HG03571 (cell line): ENCODE data around the gene AMIGO1.
A peak's percentile ranks its signal among the peaks of the same experiment; 100 is the strongest.

Experiments
- ATAC-seq: cut with Tn5 transposase; IDR thresholded peaks from one replicate; pipeline ENCODE4 v1.9.1; 2021; ENCODE audit not compliant: unreplicated experiment

Gene AMIGO1

DNA sequence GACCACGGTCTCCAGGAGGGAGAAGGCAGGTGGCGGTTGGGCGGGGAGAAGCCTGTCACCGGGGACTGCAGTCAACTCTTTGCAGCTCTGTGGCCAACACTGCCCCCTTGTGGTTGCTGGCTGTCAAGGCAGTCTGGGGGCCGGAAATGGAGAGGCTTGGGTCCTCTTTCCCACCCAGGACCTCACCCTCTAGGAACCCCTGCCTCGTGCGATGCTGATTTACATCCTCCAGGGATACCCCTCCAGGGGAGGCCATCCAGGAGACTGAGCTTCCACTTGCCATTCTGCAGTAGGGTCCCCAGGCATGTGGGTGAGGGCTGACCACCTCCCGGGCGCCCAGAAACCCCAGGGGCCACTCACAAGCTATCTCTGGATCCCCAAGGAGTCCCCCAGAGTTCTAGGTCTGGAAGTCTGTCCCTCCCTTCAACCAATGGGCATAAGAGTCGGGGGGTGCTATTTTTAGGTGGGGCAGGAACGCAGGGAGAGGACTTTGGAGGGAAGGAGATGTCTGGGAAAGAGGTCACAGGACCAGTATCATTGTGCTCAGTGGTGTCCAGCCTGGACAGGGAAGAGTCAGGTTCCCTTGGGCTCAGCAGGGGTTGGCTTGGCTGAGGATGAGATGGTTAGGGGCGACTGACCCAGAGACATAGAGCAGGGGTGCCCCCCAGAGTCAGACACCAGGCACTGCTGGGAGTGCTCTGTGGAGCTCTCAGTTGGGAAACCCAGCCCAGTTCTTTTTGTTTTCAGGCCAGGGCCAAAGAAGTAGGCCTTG is 23.0 kb upstream of the AMIGO1 start:
- ATAC-seq, result peak; percentile 77

DNA sequence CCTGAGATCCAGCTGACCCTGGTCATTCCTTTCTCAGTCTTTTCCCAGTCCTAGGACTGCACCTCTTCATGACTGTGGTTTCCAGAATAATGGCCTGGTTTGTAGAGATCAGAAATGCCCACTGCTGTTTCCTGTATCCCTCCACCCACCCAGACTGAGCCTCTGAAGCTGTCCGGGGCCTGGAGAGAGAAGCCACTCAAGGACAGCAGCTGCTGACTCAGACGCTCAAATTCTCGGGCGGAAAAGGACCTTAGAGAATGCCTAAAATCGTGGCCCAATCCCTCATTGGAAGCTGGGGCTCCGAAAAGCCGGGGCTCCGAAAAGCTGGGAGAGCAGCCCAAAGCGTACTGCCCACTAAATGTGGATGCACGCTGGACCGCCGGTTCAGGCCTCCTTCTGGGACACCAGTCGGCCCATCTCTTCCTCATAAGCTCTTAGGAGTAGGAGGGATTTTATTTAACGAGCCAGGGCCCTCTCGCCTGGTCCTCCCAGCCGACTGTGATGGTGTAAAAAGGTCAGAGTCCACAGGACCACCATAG is 22.4 kb upstream of the AMIGO1 start:
- no peak for ATAC-seq

DNA sequence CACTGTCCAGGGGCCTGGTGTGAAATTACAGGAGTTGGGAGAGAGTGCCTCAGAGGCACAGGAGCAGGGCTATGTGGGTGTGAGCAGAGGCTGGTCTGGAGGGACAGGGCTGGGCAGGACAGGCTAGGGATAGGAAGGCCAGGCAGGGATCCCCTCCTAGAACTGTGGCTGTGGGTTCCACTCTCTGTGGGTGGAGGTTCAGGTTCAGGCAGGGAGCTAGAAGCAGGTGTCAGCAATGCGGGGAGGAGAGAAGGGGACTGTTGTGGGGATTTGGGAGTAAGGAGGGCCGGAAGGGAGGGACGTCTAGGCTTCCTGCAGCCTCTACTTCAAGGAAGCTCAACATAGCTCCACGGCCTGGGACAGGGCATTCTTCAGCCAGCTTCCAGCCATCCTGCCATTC is 21.9 kb upstream of the AMIGO1 start:
- ATAC-seq, result no peak

DNA sequence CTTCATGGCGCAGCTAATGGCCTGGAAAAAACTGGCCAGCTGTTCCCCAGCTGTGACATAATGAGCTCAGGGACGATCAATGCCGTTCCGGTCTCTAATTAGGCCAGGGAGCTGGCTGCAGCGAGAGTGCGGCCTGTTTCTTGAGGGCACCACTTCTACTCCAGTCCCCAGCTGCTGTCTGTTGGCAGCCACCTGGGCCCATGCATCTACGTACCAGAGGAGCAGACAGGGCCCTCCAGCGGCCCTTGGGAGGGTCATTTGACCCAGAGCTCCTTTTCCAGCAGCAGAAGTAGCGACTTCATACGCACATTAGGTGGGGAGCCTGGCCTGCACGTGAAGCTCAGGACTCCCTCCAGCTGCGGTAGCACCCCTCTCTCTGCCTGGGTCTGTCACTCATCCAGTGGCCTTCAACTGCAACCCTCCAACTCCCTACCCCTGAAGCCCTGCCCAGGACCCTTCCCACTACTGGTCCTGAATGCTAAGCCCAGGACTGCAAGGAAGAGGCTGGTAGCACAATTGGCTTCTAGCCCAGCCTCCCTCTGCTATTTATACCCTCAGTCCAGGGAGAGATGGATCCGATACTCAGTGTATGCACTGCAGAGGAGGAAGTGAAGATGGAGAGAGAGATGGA is 21.0 kb upstream of the AMIGO1 start:
- no peak for ATAC-seq

- ATAC-seq, result no peak
Measured at GRCh38 chr1:109529881-109530456, 20.4 kb upstream of the AMIGO1 start.

DNA sequence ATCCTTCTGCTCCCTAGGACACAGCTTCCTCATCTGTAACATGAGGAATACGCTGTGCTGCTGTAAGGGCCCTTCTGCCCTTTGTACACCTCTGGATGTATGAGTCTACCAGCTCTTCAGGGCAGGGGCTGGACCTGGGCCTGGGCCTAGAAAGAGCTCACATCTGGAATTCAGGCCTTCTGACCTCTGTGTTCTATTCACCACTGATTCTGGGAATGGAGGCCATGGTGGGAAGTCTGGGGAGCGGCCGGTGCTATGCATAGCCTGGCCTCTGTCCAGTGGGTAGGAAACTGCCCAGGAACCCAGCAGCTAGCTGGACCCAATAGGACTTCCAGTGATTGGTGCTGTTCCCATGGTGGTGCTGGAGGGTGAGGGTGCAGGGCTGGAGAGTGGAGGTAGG is 19.2 kb upstream of the AMIGO1 start:
- ATAC-seq, result no peak

DNA sequence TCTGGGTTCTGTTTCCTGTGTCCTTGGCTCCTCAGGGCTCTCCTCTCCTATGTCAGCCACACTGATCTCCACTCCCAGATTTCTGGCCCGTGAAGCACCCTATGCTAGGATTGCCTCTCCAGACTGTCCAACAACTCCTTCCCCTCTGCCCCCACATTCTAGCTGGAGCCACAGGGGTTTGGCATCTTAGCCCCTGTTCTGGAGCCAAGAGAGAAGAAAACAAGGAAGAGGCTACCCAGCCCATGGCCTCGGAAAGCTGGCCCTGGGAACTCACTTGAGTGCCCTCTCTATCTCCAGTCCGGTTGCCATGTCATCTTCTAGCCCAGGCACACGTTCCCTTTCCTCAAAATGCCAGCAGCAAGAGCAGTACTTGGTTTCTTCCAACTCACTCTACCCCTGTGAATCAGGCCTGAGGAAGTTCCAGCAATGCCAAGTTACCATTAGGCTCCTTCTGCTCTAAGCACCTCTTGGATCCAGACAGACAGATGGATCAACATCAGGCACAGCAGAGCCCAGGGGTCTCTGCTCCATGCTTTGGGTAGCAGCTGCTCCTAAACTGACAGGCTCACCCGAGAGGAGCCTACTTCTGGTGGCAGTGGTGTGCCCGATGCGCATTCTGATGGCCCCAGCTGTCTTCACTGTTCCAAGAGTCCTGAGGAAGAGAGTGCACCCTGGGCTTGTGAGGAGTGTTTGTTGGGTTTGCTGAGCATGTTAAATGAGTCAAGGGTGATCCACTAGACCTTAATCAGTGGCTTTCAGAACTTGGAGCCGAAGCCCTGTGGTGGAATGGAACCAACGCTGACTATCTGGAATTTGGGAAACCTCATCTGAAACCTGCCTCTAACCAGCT is 18.5 kb upstream of the AMIGO1 start:
- ATAC-seq, result no peak

- ATAC-seq, result no peak
Measured at GRCh38 chr1:109527098-109527811, 17.7 kb upstream of the AMIGO1 start.

DNA sequence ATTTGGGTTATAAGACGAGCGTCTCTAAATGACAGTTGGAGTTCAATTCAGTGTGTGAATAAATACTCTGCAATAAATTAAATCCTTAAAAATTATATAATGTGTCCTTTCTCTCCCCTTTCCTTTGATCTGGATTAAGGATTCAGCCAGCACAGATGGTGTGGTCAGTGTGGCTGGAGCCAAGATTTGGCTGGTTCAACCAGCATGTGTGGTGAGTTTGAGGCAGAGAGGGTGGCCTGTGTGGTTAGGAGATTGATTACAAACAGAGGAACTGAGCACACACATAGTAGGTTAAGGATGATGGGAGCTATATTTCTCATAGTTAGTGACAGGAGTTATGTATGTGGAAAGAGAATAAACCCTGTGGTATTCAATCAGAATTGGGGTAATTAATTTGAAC is 14.2 kb upstream of the AMIGO1 start:
- ATAC-seq, result no peak

GRCh38 chr1:109522026-109522425 is 12.5 kb upstream of the AMIGO1 start:
- no peak for ATAC-seq

GRCh38 chr1:109521002-109521951 is 11.8 kb upstream of the AMIGO1 start:
- no peak for ATAC-seq

DNA sequence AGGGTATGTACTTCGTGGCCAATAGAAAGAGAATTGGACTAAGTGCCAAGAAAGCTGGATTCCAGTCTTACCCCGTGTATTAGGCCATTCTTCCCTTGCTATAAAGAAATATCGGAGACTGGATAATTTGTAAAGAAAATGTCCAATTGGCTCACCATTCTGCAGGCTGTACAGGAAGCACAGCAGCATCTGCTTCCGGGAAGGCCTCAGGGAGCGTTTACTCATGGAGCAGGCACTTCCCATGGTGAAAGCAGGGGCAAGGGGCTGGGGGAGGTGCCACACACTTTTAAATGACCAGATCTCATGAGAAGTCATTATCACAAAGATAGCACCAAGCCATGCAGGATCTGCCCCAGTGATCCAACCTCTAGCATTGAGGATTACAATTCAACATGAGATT is 7.8 kb upstream of the AMIGO1 start:
- no peak for ATAC-seq

DNA sequence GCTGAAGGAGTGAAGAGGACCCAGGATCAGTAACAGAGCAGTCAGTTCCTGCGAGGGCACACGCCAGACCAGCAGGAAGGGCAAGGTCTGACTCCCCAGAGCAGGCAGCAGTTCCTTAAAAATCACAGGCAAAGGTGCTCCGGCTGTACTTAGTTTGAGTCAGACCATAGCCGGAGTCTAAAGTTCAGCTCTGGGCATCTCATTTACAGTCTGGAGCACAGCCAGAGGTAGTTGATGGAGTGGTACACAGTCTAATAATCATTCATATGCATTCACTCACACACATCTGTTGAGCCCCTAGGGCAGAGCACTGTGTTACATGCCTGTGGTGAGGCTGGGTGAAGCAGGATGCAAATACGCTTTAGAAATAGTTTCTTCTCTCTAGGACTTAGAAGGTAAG is 7.3 kb upstream of the AMIGO1 start:
- ATAC-seq, result no peak

DNA sequence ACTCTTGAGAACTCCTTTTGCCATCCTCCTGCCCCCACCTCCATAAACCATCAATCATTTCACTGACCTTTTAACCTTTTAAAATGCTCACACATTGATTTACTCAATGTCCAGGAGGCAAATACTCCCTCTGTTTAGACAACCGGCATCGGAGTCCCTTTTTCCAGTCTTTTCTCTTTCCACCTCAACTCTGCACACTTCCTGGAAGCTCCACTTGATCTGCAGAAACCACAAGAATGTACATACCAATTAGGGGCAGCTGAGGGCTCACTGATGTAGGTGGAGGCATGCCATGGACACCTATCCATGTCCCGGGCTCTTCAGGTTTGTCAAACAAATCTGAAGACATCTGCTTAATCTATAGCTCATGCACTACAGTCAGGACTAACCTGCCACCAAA is 5.3 kb upstream of the AMIGO1 start:
- ATAC-seq, result no peak

DNA sequence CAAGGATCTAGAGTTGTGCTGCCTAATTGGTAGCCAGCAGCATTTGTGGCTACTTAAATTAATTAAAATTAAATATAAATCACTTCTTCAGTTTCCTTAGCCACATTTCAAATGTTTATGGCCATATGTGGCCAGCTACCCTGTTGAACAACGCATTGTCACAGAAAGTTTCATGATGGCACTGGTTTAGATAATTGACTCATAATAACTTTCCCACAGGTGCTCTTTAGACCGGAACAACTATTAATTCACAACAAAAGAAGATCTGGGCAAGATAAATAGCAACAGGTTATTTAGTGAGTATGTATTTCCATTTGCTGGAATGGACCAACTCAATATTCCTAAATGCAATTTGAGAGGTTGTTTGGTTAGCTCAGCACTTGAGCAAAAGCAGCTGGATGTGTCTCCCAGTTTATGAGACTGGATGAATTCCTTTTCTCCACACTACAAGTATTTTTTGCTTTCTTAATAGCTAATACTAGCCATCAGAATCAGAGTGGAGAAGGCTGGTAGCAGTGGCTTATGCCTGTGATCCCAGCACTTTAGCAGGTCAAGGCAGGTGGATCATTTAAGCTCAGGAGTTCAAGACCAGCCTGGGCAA is 3.7 kb upstream of the AMIGO1 start:
- ATAC-seq, result no peak

GRCh38 chr1:109508873-109509175 is 703 bp downstream of the AMIGO1 start:
- ATAC-seq, result no peak

DNA sequence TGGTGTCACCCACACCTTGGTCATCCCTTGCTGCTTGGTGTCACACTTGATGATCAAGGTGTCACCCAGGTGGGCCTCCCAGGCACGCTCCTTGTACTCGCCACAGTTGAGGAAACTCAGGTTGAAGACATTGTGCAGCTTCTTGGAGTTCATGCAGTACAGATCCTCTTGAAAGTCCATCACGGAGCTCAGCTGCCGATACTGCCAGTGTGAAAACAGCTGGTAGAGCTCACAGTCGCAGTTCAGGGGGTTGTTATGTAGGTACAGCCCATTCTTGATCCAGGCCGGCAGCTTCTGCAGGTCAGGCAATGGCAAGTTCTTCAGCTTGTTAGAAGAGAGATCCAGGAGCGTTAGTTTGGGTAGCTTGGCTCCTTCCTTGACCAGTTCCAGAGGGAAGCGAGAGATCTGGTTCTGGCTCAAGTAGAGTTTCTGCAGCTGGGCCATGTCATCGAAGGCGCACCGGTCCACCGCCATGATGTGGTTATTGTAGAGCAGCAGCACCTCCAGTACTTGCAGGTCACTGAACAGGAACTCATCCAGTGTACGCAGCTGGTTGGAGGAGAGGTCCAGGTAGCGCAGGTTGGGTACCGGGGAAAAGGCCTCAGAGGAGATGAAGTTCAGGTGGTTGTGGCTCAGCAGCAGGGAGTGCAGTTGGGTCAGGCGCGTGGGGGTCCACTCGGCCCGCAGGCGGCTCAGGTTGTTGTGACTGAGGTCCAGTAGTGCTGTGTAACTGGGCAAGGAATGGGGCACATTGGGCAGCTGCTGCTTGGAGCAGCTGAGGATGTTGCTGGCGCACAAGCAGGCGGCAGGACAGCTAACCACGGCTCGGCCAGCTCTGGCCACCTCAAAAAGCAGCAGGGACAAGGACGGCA is 1.3 kb downstream of the AMIGO1 start:
- ATAC-seq, result no peak

DNA sequence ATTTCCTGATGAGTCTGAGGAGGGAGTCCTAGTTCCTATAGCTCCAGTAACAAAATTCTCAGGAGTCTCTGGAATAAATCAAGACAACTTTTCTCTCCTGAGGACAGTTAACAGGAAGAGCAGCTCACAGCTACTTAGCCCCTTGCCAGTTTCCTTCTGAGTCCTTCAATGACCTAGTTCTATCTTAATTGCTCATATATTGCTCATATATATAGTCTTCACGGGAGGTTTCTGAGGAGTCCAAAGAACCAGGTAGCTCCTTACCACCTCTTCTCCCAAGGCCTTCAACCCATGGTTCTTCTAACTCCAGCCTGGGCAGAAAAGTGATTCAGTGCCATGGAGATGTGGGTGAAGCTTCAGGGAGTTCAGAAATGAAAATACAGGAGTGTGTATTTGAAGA is 4.6 kb downstream of the AMIGO1 start:
- ATAC-seq, result no peak
